ENCODE results near the gene ECE2. TPM values are rescaled to one million over a fixed set of nuclear protein-coding genes. Genes with fewer than 3 reads are reported as not detected.

The ECE2 gene
- polyA plus RNA-seq (ENCODE audit: insufficient read depth in 1 of 5, insufficient read length in 5 of 5, low replicate concordance in 1 of 5): under 1 TPM in 1 of 5 donors, not detected in 4; 0.13 TPM
- long read RNA-seq, donor 1: 0 reads
- long read RNA-seq, donor 2: 0 reads
- long read RNA-seq, donor 3: 0 reads
- long read RNA-seq, donor 4: 0 reads
- long read RNA-seq, donor 5: 0 reads
- long read RNA-seq, donor 6: 0 reads
- long read RNA-seq, donor 7: 0 reads
- long read RNA-seq, donor 8: 0 reads

- DNase-seq: no peak
These were observed at the start of gene ECE2 for GRCh38 chr3:184275961-184276910. Gene ECE2, plus strand, starts transcription at chr3:184276022. Its CDS starts 132 bp downstream, at chr3:184276154.

GRCh38 chr3:184227481-184227935 lies 48.3 kb upstream of the ECE2 start:
- DNase-seq: no peak

GRCh38 chr3:184228376-184229137 lies 47.3 kb upstream of the ECE2 start:
- DNase-seq: no peak

- peak in 1 of 2 donors; percentile 32 for DNase-seq
These were observed 46.3 kb upstream of the ECE2 start, which contains the start of gene VWA5B2 for GRCh38 chr3:184229394-184230080. Gene VWA5B2, plus strand, starts transcription at chr3:184229585. Its CDS starts 944 bp downstream, at chr3:184230529.

DNA sequence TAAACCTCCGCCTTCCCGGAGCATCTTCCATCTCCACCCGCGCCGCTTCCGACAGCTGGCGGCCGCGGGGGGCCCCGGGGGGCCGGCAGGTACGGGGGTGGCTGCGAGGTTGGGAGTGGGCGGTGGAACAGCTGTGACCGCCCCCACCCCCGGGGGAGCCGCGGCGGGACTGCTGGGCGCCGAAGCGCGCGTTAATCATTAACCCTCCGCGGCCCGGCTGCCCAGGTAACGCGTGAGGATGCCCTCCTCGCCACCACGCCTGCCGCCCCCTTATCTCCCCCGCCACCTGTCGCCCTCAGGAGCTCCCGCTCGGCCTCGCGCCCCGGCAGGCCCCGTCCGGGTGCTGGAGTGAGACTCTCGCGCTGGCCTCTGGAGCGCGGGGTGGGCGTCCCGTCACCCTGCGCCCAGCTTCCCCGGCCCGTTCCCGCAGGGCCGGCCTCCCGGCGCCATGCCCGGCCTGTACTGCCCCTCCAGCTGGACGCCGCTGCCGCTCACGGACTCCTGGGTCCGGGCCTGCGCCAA lies 45.7 kb upstream of the ECE2 start:
- DNase-seq: no peak

DNA sequence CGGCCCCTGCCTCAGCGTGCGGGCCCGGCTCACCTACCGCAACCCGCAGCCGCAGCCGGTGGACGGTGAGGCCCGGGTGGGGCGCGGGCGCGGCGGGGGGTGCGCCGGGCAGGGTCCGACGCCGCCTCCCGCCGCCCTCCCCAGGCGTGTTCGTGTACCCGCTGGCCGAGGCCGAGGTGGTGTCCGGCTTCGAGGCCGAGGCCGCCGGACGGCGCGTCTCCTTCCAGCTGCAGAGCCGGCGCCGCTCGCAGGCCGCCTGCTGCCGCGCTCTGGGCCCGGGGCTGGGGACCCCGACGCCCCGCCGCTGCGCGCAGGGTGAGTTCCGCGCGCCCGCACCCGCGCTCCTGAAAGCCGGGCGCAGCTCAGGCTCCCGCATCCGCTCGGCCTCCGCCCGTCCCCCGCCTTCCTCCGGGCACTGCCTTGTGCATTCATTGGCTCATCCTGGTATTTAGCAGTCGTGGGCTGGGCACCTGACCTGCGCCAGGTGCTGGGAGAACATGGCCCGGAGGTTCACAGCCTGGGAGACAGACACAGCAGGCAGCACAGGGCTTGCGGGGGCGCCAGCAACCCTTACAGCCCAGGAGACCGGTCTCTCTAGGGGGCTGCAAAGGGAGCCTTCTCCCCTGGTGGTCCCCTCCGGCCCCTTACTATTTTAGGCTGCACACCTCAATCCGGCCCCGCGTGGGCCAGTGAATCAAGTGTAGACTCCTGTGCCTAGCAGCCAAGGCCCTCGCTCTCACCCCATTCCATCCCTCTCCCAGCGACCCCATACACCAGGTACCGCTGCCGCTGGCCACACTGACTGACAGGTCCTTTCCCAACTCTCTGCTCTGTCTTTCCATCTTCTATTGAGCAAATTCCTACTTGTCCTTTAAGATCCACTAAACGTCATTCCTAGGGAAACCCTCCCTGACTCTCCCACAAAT lies 45.0 kb upstream of the ECE2 start:
- no peak for DNase-seq

DNA sequence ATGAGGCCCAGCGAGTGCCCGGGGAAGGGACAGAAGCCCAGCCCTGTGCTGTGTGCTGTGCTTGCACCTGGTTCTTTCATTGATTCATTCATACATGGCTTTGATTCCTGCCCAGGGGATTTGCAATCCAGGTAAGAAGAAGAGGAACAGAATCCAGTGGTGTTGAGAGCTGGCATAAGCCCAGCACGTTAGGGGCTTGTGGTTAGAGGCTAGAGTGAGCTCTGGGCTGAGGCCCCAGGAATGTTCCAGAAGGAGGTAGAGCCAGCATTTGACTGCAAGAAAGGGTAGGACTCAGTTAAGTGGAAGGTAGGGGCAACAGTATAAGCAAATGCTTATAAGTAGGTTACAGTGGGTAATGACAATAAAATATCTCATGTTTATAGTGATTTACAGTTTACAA lies 44.2 kb upstream of the ECE2 start:
- DNase-seq: no peak

DNA sequence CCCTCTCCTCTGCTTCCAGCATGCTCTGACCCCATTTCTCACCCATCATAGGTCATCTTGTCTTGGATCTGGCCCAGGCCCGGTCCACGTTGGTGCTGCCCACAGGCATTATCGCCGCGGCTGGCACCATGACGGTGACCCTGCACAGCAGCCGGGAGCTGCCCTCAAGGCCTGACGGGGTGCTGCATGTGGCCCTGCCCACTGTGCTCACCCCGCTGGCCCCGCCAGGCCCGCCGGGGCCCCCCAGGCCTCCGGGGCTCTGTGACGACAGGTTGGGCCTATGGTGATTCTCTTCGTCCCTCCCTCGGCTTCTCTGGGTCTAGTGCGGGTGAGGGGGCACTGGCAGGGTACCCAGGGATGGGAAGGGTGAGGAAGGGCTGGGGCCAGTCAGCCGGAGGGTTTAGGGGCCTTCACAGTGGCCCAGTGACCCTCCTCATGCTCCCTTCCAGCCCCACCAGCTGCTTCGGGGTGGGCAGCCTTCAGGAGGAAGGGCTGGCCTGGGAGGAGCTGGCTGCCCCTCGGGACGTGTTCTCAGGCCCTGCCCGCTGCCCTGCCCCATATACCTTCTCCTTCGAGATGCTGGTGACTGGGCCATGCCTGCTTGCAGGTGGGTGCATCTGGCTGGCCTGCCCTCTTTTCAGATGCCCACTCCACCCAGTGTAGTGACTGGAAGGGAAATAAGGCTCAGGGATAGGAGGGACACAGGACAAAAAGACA lies 42.5 kb upstream of the ECE2 start:
- no peak for DNase-seq

DNA sequence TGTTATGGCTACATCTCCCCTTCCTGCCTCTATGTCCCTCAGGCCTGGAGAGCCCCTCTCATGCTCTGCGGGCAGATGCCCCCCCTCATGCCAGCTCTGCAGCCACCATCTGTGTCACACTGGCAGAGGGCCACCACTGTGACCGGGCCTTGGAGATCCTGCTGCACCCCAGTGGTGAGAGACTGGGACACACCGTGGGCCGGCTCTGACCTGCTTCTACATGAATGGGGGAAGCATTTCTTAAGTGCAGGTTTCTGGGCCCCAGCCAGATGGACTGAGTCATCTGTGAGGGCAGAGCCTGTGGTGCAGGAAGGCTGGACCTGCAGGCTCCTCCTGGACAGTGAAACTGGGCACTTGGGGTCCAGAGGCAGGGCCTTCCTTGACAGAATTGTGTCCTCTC lies 41.6 kb upstream of the ECE2 start:
- DNase-seq: no peak

DNA sequence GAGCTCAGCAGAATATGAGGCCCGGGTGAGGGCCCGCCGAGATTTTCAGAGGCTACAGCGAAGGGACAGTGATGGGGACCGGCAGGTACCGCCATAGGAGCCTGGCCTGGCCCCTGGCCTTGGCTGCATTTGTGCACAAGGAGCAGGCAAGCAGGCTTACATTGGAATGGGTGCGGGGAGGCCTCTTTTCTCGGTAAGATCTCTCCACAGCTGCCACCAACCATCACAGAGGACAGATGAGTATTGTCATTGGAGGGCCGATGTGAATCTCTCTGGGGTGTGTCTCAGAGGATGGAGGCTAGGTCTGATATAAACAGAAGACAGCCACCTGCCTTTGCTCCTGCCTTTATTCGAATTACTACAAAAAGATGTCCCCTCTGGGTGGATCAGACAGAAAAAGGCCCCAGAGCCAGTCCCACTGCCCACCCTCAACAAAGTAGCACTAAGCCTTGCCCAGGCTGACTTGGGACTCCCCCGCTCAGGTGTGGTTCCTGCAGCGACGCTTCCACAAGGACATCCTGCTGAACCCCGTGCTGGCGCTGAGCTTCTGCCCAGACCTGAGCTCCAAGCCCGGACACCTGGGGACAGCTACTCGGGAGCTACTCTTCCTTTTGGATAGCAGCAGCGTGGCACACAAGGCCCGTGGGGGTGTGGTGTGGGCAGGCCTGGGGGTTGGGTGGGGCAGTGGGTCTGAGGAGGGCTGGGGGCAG lies 41.0 kb upstream of the ECE2 start:
- no peak for DNase-seq

GRCh38 chr3:184235381-184236032 lies 40.3 kb upstream of the ECE2 start:
- DNase-seq: no peak

DNA sequence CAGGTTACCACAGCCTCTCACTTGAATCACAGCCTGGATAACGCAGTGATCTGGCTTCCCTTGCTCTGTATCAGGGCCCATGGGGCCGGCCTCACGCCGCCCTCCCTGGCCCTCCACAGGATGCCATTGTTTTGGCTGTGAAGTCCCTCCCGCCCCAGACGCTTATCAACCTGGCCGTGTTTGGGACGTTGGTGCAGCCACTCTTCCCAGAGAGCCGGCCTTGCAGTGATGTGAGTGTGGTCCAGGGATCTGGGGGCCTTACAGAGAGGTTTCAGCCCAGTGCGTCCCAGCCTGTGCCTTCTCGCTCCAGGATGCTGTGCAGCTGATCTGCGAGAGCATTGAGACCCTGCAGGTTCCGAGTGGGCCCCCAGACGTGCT lies 39.8 kb upstream of the ECE2 start:
- no peak for DNase-seq

GRCh38 chr3:184236636-184237035 lies 39.2 kb upstream of the ECE2 start:
- DNase-seq: no peak

DNA sequence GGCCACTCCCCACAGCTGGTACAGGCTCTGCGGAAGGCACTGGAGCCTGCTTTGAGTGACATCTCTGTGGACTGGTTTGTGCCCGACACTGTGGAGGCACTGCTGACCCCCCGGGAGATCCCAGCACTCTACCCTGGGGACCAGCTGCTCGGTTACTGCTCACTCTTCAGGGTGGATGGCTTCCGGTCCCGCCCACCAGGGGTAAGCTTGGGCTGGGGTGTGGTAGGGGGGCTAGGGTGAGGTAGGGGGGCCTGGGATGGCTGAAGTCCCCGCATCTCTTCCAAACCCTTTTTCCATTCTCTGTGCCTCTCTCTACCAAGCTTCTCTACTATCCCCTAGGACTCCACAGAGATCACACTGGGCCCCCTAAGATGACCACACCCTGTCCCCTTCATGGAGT lies 38.6 kb upstream of the ECE2 start:
- no peak for DNase-seq

DNA sequence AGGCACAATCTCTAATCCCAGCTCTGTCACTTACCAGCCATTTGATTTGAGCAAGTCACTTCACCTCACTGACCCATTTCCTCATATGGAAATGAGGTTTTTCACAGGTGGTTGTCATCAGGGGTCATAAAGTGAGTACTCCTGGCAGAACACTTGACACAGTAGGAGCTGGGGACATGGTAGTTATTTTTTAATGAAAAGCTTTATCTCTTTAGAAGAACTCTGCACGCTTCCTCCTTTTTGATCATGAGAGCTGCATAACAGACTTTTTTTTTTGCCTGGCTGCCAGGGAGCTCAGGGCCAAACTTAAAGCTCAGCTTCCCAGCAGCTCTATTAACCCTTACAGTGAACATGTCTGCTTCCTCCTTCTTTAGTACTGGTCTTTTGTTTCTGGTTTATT lies 38.0 kb upstream of the ECE2 start:
- DNase-seq: no peak

DNA sequence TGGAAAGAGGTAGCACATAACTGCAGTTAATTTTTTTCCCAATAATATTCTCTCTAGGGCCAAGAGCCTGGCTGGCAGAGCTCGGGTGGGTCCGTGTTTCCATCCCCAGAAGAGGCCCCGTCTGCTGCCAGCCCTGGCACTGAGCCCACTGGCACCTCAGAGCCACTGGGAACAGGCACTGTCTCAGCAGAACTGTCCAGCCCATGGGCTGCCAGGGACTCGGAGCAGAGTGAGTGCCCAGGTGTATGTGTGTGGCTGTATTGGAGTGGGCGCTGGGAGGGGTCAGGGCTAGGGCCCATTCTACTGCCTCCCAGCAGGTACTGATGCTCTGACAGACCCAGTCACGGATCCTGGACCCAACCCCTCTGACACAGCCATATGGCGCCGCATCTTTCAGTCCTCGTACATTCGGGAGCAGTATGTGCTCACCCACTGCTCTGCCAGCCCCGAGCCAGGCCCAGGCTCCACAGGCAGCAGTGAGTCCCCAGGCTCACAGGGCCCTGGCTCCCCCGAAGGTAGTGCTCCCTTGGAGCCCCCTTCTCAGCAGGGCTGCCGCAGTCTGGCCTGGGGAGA lies 37.5 kb upstream of the ECE2 start:
- no peak for DNase-seq

GRCh38 chr3:184239221-184239620 lies 36.6 kb upstream of the ECE2 start:
- no peak for DNase-seq

GRCh38 chr3:184239708-184240107 lies 36.1 kb upstream of the ECE2 start:
- DNase-seq: no peak

Measured in right lung (tissue), 10 donors.